Adipose tissue (tissue), 3 donors: ENCODE results near the gene FITM1. TPM values are rescaled to one million over a fixed set of nuclear protein-coding genes. Genes with fewer than 3 reads are reported as not detected.
A peak's percentile ranks its signal among the peaks of the same experiment; 100 is the strongest.

Experiments used
- H3K27ac ChIP-seq: one replicate; pipeline ENCODE4 v1.5.1; 2013; ENCODE audit warnings: low read depth, low read length
- WGBS, 3 donors: extraction: QIAGEN DNeasy Blood & Tissue Kit; methylation state at CpG; one replicate each; pipeline ENCODE4 v1.1.7; 2013; 5-methylcytosine and 5-hydroxymethylcytosine counted together
- polyA plus RNA-seq, 3 donors: library from polyadenylated mRNA; stranded (reverse); fragments of 200-250 nt; gene quantifications; one replicate each; pipeline ENCODE4 v1.2.3, GENCODE V29; 2013
- donor health status: healthy with polysubstance abuse.
- donor health status: Bipolar disorder and iron deficiency.
- donor health status: healthy.

Gene FITM1
- polyA plus RNA-seq, 3 donors = 0.61 to 4.6 TPM; not detected in 1

- H3K27ac ChIP-seq = peak within 1 kb of the TSS; percentile 99
- WGBS, 3 donors = 0% methylated on average over 65 of the region's 65 CpGs
Observed at GRCh38 chr14:24114532-24115421, 15.7 kb upstream of the FITM1 start, which contains the start of the genes DCAF11 and NRL. Gene DCAF11, plus strand, starts transcription at chr14:24114777. Its CDS starts 818 bp downstream, at chr14:24115595. Gene NRL, minus strand, starts transcription at chr14:24114949. Its CDS starts 32,101 bp downstream, at chr14:24082848.

- H3K27ac ChIP-seq = no peak overlapping the region
- 0 to 5% (median 1%) methylated on average over 14 of the region's 14 CpGs for WGBS, 3 donors
Observed at GRCh38 chr14:24115422-24116127, 14.9 kb upstream of the FITM1 start.

- no peak overlapping the region for H3K27ac ChIP-seq
- WGBS, 3 donors = 40 to 81% (median 80%) methylated on average over 6 of the region's 6 CpGs
Observed at GRCh38 chr14:24116128-24116814, 14.2 kb upstream of the FITM1 start.

- 49 to 96% (median 95%) methylated on average over 6 of the region's 6 CpGs for WGBS, 3 donors
- no peak overlapping the region for H3K27ac ChIP-seq
Observed at GRCh38 chr14:24117179-24117578, 13.3 kb upstream of the FITM1 start.

- no peak overlapping the region for H3K27ac ChIP-seq
- 95% methylated on average over 6 of the region's 6 CpGs for WGBS, 3 donors
Observed at GRCh38 chr14:24119691-24120090, 10.8 kb upstream of the FITM1 start.

- no peak overlapping the region for H3K27ac ChIP-seq
- 94 to 97% (median 96%) methylated on average over 8 of the region's 8 CpGs for WGBS, 3 donors
Observed at GRCh38 chr14:24121210-24121609, 9.2 kb upstream of the FITM1 start.

- H3K27ac ChIP-seq = no peak overlapping the region
- WGBS, 3 donors = 87 to 100% (median 97%) methylated on average over 4 of the region's 4 CpGs
Observed at GRCh38 chr14:24122416-24122815, 8.0 kb upstream of the FITM1 start.

- no peak overlapping the region for H3K27ac ChIP-seq
- WGBS, 3 donors = 94 to 95% (median 95%) methylated on average over 8 of the region's 8 CpGs
Observed at GRCh38 chr14:24122898-24123297, 7.6 kb upstream of the FITM1 start.

GRCh38 chr14:24123424-24124417, 6.7 kb upstream of the FITM1 start:
- no peak overlapping the region for H3K27ac ChIP-seq
- WGBS, 3 donors = 81 to 89% (median 86%) methylated on average over 9 of the region's 9 CpGs

- H3K27ac ChIP-seq = no peak overlapping the region
Observed at GRCh38 chr14:24126939-24127338, 3.5 kb upstream of the FITM1 start.

GRCh38 chr14:24127673-24128072, 2.8 kb upstream of the FITM1 start:
- no peak overlapping the region for H3K27ac ChIP-seq
- WGBS, 3 donors = 90 to 96% (median 90%) methylated on average over 2 of the region's 2 CpGs

- no peak overlapping the region for H3K27ac ChIP-seq
- WGBS, 3 donors = 89 to 99% (median 96%) methylated on average over 8 of the region's 8 CpGs
Observed at GRCh38 chr14:24129410-24129998, 955 bp upstream of the FITM1 start.

GRCh38 chr14:24130717-24131548, 474 bp downstream of the FITM1 start:
- no peak overlapping the region for H3K27ac ChIP-seq
- 30 to 53% (median 50%) methylated on average over 7 of the region's 7 CpGs for WGBS, 3 donors

- H3K27ac ChIP-seq = no peak overlapping the region
- WGBS, 3 donors = 48 to 81% (median 70%) methylated on average over 14 to 15 of the region's 15 CpGs
Observed at GRCh38 chr14:24131549-24131966, 1.1 kb downstream of the FITM1 start.

- no peak overlapping the region for H3K27ac ChIP-seq
Observed at GRCh38 chr14:24132061-24132685, 1.7 kb downstream of the FITM1 start.

GRCh38 chr14:24132976-24133375, 2.5 kb downstream of the FITM1 start:
- WGBS, 3 donors = 96 to 100% (median 99%) methylated on average over 2 of the region's 2 CpGs
- no peak overlapping the region for H3K27ac ChIP-seq

More at GRCh38 chr14:24132061-24132685, 1.7 kb downstream of the FITM1 start:
- WGBS, 3 donors = 37 to 65% (median 57%) methylated on average over 23 to 24 of the region's 24 CpGs
